HUDEP-2 (cell line): ENCODE measurements around the gene SSNA1.
A peak's percentile ranks its signal among the peaks of the same experiment; 100 is the strongest.

Source experiments
- DNase-seq, 76 experiments: peaks; one replicate each; lab custom pipeline; 2025; ENCODE audit not compliant: unreplicated experiment in 76 of 76; lab: John Stamatoyannopoulos, UW

SSNA1 gene

DNA sequence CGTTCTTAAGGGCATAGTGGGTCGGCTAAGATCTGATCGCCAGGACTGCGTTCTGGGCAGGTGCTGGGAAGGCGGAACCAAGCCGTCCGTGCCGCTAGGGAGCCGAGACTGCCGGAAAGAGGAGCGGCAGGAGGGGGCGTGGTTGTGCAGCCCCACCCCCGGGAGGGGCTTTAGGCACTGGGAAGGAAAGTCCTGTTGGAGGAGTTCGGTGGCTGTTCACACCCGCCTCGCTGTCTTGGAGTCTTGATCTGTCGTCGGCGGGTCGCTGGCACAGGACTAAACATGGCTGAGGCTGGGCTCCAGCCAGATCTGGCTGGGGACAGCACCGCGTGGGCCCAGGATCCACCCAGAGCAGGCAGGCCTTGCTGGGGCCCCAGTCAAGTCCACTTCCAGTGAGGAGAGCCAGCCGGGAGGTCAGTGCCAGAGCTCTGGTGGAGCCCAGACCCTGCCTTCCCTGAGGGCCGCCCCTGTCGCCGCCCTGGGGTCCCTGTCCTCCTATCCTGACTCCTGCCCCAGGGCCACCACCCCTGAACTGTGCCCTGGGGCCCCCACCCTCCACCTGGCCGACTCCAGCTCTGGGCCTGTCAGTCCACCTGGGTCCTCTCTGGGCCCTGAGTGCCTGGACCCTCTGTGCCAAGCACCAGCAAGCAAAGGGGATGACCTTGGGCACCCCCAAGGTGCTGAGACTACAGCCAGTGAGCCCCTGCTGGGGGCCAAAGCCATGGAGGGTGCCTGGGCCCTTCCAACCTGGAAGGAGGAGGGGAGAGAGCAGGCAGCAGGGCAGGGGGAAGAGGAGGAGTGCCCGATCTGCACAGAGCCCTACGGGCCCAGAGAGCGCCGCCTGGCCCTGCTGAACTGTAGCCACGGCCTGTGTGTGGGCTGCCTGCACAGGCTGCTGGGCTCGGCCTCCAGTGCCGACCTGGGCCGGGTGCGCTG lies 29.1 kb downstream of the SSNA1 start:
- DNase-seq: peak in 13 of 76 experiments; percentile 16 to 56 (median 26)

DNA sequence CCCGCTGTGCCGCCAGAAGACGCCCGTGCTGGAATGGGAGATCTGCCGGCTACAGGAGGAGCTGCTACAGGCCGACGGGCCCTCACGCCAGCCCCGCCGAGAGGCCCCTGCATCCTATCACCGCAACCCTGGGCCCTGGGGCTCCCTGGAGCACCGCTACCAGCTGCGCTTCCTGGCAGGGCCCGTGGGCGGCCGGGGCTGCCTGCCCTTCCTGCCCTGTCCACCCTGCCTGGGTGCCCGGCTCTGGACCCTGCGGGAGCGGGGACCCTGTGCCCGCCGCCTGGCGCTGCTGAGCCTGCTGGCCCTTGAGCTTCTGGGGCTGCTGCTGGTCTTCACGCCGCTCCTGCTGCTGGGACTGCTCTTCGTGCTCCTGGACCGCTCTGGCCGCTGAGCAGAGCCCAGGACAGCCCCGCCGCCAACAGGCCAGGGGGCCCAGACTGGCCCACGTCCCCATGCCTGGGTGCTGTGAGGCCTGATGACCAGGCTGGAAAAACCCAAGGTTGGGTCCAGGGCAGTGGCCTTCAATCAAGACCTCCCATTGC lies 29.8 kb downstream of the SSNA1 start:
- no peak for DNase-seq

DNA sequence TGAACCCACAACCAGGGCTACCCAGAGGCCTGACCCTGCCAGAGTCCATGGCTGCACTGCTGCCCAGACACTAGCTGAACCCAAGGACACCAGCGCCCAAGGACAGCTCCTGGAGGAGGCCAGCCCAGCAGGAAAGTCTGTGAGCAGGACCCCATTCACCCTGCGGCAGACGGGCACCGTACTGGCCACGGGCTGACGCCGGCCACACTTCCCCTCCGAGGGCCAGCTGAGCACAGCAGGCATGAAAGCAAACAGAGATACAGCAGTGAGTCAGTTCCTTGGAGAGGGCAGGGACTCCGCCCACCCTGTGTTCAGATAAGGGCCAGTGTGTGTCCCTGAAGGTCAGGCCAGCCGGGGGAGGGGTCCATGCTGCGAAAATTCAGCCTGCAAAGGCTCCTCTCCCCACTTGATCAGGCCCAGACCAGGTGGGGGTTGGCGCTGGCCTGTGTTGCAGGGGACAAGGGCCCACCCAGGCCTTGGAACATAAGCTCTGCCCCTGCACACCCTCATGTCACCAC lies 30.3 kb downstream of the SSNA1 start:
- DNase-seq: peak in 69 of 76 experiments; percentile 11 to 85 (median 61)

DNA sequence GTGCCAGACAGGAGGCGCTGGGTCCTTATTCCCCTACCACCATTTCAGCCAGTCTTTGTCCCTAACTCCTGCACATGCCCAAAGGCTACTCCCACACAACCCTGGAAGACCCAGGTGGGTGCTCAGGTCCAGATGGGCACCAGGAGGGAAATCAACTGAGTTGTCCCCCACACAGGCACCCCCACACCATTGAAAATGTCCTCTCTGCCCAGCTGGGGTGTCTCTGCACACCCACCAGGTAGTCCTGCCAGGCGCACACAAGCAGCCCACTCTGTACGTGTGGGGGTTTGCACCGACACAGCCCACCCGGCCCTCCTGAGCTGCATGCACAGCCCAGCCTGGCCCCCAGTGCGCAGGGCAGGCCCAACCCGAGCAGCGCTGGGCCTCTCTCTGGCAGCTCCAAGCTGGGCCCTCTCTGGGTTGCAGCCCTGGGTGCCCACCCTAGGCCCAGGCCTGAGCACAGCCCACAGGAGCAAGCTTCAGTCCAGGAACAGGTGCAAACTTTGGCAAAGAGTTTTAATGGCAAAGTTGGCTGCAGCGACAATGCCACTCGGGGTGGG lies 31.4 kb downstream of the SSNA1 start:
- DNase-seq: no peak

- no peak for DNase-seq
Measured at GRCh38 chr9:137220317-137221094, 32.0 kb downstream of the SSNA1 start.

DNA sequence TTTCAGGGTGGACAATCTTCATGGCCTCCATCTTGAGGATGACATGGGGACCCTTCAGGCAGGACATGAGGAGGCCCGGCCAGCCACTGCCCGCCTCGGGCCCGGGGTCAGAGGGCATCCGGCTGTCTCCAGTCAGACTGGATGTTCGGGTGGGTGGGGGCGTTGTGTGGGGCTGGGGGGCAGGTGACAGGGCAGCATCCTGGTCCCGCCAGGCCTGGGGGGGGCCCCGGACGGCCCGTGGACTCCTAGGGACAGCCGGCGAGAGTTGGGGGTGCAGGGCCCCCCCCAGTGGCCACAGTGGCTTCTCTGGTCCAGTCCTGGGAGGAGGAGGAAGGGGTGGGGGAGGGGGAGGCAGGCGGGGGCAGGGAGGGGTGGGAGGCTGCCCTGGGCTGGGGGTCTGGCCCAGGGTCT lies 32.6 kb downstream of the SSNA1 start:
- DNase-seq: no peak

DNA sequence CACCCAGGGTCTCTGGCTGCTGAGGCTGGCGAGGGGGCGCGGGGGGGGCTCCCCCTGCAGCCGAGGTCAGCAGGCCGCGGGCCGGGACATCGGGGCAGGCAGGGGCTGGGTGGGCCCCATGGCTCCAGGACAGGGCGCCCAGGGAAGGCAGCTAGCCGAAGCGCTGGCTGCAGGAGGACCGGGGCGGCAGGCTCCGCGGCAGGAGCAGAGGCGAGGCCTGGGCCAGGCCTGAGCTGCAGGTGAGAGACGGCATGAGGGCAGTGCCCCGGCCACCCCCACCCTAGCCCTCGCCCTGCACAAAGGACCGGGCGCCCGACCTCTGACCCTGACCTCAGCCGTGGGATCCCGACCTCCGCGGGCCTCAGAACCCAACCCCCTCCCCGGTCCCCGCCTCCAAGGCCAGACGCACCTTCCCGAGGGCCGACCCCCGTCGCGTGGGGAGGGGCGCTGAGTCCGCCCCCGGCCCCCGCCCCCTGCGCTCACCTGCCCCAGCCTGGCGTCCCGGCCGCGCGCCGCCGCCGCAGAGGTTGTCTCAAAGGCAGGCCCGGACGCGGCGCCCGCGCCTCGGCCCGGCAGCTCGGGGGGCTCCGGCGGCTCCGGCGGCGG lies 33.1 kb downstream of the SSNA1 start:
- DNase-seq: no peak

DNA sequence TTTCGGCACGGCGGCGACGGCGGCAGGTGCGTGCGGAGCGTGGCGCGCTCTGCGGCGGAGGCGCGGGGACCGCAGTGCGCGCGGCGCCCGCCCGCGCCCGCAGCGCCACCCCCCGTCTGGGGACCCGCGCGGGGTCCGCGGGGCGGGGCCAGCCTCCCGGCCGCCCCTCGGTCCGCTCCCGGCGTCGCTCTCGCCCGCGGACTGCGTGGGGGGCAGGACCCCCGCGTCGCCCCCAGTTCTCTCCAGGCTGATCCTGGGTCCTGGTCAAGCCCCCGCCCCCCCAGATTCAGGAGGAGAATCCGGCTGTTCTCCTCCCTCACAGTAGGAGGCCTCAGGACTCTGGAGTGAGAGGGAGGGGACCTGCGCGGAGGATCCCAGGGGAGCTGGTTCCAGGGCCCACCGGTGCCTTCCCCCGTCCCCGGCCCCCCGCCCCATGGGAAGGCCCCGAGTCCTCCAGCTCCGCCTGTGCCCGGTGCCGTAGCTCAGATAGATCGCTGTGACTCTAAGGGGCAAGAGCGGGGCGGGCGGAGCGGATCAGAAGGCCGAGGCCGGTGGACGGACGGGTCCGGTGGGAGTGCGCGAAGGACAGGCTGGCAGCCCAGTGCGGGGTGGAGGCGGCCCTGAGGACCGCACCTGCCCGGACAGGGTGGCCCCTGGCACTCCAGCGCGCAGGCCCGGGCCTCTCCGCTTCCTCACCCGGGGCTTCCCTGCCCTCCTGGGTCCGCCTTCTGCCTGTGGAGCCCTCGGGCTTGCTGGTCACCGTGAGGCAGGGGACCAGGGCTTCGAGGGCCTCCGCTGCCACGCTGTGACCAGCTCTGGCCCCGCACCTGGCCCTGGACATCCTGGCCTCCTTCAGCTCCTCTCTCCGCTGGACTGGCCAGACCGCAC lies 34.0 kb downstream of the SSNA1 start, which contains the start of gene RNF208:
Gene RNF208, minus strand, starts transcription at position 51 of the 888 bp plus-strand sequence. CDS start 1,028 bp downstream, outside the sequence.
- no peak for DNase-seq

GRCh38 chr9:137223078-137223970 lies 34.8 kb downstream of the SSNA1 start:
- DNase-seq: peak in 75 of 76 experiments; percentile 71 to 98 (median 96)

DNA sequence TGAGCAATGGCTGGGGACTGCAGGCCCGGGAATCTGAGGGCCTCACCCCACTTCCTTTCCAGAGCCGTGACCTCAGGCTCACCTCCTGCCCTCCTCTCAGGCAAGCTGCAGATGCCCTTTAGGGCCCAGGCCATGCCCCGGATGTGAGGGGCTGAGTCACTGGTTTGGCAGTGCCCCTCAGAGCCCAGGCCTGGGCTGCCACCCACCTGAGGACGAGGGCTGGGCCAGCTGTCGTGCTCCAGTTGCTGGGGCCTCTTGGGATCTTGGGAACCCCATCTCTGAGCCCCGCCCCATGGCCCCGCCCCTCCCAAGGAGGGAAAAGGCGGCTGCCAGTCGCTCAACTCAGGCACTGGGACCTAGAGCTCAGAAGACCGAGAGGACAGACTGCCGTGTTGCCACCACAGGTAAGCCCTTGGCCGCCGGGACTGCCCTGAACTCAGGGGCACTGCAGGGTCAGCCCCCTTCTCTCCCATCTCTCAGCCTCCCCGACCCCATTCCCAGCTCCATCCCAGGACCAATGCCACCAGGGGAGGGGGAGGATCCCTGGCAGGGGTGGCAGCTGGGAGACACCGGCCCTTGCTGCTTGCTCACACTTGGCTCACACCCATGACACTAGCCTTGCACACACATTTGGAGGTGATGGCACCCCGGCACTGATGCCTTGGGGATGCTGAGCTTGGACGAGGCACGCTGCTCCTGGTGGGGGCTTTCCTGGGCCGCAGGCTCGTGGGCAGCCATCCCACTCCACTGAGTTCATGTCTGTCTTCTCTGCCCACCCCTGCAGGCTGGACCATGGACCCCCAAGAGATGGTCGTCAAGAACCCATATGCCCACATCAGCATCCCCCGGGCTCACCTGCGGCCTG lies 36.6 kb downstream of the SSNA1 start, which contains the start of gene CYSRT1:
Gene CYSRT1, plus strand, starts transcription at position 345 of the 865 bp plus-strand sequence. Its CDS starts 448 bp downstream, at position 793.
- peak in 4 of 76 experiments; percentile 8 to 35 (median 26) for DNase-seq

DNA sequence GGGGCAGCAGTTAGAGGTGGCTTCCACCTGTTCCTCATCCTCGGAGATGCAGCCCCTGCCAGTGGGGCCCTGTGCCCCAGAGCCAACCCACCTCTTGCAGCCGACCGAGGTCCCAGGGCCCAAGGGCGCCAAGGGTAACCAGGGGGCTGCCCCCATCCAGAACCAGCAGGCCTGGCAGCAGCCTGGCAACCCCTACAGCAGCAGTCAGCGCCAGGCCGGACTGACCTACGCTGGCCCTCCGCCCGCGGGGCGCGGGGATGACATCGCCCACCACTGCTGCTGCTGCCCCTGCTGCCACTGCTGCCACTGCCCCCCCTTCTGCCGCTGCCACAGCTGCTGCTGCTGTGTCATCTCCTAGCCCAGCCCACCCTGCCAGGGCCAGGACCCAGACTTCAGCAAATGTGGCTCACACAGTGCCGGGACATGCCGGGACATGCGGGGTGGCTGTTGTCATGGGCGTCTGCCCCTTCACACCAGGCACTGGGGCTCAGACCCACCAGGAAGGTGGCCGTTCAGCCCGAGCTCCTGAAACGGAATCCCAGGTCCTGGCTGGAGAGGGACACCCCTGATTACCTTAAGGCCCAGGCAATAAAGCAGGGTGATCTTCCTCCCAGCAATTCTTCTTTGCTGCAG lies 37.3 kb downstream of the SSNA1 start:
- DNase-seq: no peak

DNA sequence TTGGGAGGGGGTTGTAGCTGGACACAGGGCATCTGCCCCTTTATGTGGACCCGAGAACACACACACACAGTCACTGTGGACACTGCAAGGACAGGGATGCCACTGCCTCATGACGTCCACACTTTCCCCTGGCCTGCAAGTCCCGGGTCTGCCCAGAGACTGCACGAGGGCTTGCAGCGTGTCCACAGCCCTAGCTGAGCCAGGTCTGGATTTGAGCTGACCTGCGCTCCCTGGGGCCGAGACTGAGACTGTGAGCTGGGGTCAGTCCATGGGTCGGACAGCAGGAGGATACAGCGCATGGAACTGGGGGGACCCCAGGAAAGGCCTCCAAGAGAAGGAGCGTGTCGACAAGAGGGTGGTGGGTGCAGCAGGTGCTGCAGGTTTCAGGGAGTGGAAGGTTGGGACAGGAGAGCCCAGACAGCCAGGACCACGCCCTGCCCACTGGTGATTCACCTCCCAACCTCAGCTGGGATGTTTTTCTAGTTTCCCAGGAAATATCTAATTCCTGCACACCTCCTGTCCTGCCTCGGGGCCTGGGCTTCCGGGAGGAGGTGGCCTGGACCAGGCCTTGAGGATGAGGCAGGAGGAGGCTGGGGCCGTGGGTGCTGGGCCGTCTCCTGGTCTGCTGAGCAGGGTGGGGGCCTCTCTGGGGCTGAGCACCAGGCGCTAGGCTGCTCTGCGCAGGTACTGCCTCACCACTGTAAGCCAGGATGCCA lies 38.0 kb downstream of the SSNA1 start:
- DNase-seq: no peak

GRCh38 chr9:137227054-137227852 lies 38.8 kb downstream of the SSNA1 start, which contains the start of gene RNF224:
Gene RNF224, plus strand, starts transcription at chr9:137227502. Its CDS starts 834 bp downstream, at chr9:137228336.
- DNase-seq: peak in 69 of 76 experiments; percentile 17 to 83 (median 61)

GRCh38 chr9:137227853-137228505 lies 39.5 kb downstream of the SSNA1 start:
- no peak for DNase-seq
